ENCODE data around the gene GLIS2. TPM values are rescaled to one million over a fixed set of nuclear protein-coding genes. Genes with fewer than 3 reads are reported as not detected.

GLIS2 gene
- polyA plus RNA-seq, 2 of the 4 experiments (the other 2 are of a cell fraction): 5.5 to 15.8 TPM

GRCh38 chr16:4358831-4359561 lies 43.1 kb downstream of the GLIS2 start (continued):
- no peak for TF ChIP-seq HMGXB4 (CRISPR knock-in tag; IDR thresholded peaks at IDR 0.05; ENCODE audit: borderline replicate concordance)
- TF ChIP-seq CEBPB (IDR thresholded peaks at IDR 0.05): no peak
- TF ChIP-seq USF2 (IDR thresholded peaks at IDR 0.05): no peak
- no peak for TF ChIP-seq RARB (CRISPR knock-in tag; IDR thresholded peaks at IDR 0.05)
- TF ChIP-seq EP300 (IDR thresholded peaks at IDR 0.05): no peak

- TF ChIP-seq KDM5A (IDR thresholded peaks at IDR 0.05): no peak
- no peak for TF ChIP-seq JUN (IDR thresholded peaks at IDR 0.05)
- no peak for TF ChIP-seq KDM1A (IDR thresholded peaks at IDR 0.05; ENCODE audit: low read depth)
- no peak for TF ChIP-seq NR3C1 (IDR thresholded peaks at IDR 0.05)
- no peak for TF ChIP-seq HOXB5 (CRISPR knock-in tag; IDR thresholded peaks at IDR 0.05)
- no peak for TF ChIP-seq ESRRA (IDR thresholded peaks at IDR 0.05; ENCODE audit: borderline replicate concordance, low read length)
- TF ChIP-seq CBX2 (IDR thresholded peaks at IDR 0.05; ENCODE audit: borderline replicate concordance, low read depth): no peak
- TF ChIP-seq RNF2 (IDR thresholded peaks at IDR 0.05; ENCODE audit: borderline replicate concordance, low read depth): no peak
- Histone ChIP-seq H3K4me3 (no peak overlapping the region), H3K4me2 (no peak overlapping the region), H3K9me3 (no peaks in the 10 kb centered on the region), H3K4me1 (peaks cover 13% of the 10 kb centered on the region; the same call in 2 of the 3 replicates), H3K27ac (no peak overlapping the region)
- no peak for DNase-seq (ENCODE audit: low read depth in 1 of 2, low spot score in 1 of 2)
- ATAC-seq: no peak
- POLR2A ChIA-PET: no interaction called here
- 94% methylated on average over 3 of the region's 3 CpGs for WGBS (ENCODE audit: missing lambda C conversion rate)
- CTCF ChIA-PET: interaction anchor here (0.7 to 14.1 kb wide), 17 partner anchors 9 to 84 kb away, joined by 3 to 833 read pairs (median 6); partner anchors contain the start of gene VASN
- FAIRE-seq: no peak
Measured at GRCh38 chr16:4359914-4360313, 44.0 kb downstream of the GLIS2 start.

- Histone ChIP-seq H3K27ac (0 out of 6 replicates have a peak overlapping the region, but pooled peaks of 1 of the 2 experiments have one; percentile 24), H3K9me3 (no peaks in the 10 kb centered on the region), H3K4me2 (peak overlapping the region; percentile 28; the same call in 1 of the 3 replicates), H3K4me1 (peaks cover 13% of the 10 kb centered on the region; the same call in 2 of the 3 replicates), H3K4me3 (no peak overlapping the region)
- POLR2A ChIA-PET: no interaction called here
- DNase-seq (ENCODE audit: low read depth in 1 of 2, low spot score in 1 of 2): peak in 1 of 2 experiments; percentile 55
- CTCF ChIA-PET: interaction anchor here (0.9 to 14.1 kb wide), 5 partner anchors 9 to 39 kb away, joined by 3 to 833 read pairs (median 47); partner anchors contain the start of gene VASN
- ATAC-seq: peak; percentile 79 to 92
- WGBS (ENCODE audit: missing lambda C conversion rate): 52% methylated on average over 6 of the region's 11 CpGs
- TF ChIP-seq BHLHE40 (IDR thresholded peaks at IDR 0.05; ENCODE audit: low read depth, low read length): no peak
- TF ChIP-seq CBX8 (IDR thresholded peaks at IDR 0.05): no peak
- no peak for TF ChIP-seq TFCP2L1 (CRISPR knock-in tag; IDR thresholded peaks at IDR 0.05)
- TF ChIP-seq CHD4 (IDR thresholded peaks at IDR 0.05; ENCODE audit: borderline replicate concordance): no peak
- no peak for TF ChIP-seq ZSCAN20 (CRISPR knock-in tag; IDR thresholded peaks at IDR 0.05)
- no peak for TF ChIP-seq TP53 (CRISPR knock-in tag; IDR thresholded peaks at IDR 0.05)
- TF ChIP-seq, protein P1, sequence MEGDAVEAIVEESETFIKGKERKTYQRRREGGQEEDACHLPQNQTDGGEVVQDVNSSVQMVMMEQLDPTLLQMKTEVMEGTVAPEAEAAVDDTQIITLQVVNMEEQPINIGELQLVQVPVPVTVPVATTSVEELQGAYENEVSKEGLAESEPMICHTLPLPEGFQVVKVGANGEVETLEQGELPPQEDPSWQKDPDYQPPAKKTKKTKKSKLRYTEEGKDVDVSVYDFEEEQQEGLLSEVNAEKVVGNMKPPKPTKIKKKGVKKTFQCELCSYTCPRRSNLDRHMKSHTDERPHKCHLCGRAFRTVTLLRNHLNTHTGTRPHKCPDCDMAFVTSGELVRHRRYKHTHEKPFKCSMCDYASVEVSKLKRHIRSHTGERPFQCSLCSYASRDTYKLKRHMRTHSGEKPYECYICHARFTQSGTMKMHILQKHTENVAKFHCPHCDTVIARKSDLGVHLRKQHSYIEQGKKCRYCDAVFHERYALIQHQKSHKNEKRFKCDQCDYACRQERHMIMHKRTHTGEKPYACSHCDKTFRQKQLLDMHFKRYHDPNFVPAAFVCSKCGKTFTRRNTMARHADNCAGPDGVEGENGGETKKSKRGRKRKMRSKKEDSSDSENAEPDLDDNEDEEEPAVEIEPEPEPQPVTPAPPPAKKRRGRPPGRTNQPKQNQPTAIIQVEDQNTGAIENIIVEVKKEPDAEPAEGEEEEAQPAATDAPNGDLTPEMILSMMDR (IDR thresholded peaks at IDR 0.05): no peak
- TF ChIP-seq KDM5A (IDR thresholded peaks at IDR 0.05): no peak
- TF ChIP-seq EHF (CRISPR knock-in tag; IDR thresholded peaks at IDR 0.05): no peak
- no peak for TF ChIP-seq RARB (CRISPR knock-in tag; IDR thresholded peaks at IDR 0.05)
- TF ChIP-seq, protein P2, sequence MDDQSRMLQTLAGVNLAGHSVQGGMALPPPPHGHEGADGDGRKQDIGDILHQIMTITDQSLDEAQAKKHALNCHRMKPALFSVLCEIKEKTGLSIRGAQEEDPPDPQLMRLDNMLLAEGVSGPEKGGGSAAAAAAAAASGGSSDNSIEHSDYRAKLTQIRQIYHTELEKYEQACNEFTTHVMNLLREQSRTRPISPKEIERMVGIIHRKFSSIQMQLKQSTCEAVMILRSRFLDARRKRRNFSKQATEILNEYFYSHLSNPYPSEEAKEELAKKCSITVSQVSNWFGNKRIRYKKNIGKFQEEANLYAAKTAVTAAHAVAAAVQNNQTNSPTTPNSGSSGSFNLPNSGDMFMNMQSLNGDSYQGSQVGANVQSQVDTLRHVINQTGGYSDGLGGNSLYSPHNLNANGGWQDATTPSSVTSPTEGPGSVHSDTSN (IDR thresholded peaks at IDR 0.05): no peak
- TF ChIP-seq NR3C1 (IDR thresholded peaks at IDR 0.05): no peak
- no peak for TF ChIP-seq MAFK (IDR thresholded peaks at IDR 0.05; ENCODE audit: partially characterized antibody)
- TF ChIP-seq ESRRA (IDR thresholded peaks at IDR 0.05; ENCODE audit: borderline replicate concordance, low read length): no peak
- TF ChIP-seq HDAC2 (IDR thresholded peaks at IDR 0.05): no peak
- no peak for TF ChIP-seq NPAS2 (CRISPR knock-in tag; IDR thresholded peaks at IDR 0.05; ENCODE audit: borderline replicate concordance)
- TF ChIP-seq FOXS1 (CRISPR knock-in tag; IDR thresholded peaks at IDR 0.05): no peak
- FAIRE-seq: no peak
Measured at GRCh38 chr16:4360538-4361021, 44.7 kb downstream of the GLIS2 start.

All from A549 (cell line).